WTC11 (cell line): ENCODE data around the gene IFFO2. TPM values are rescaled to one million over a fixed set of nuclear protein-coding genes. Genes with fewer than 3 reads are reported as not detected.

ENCODE experiments used
- ATAC-seq: fragments of 200-7000 bp; cut with Tn5 transposase; 2 replicates; pipeline ENCODE4 v1.10.0; 2021; ENCODE audit warnings: mild to moderate bottlenecking, moderate library complexity
- CTCF ChIA-PET: fragments of 300-600 bp; sonication (Branson Sonifier 250); formaldehyde crosslinking; loops from one replicate; lab custom pipeline; 2021; ENCODE audit warnings: antibody characterized with exemption; lab: Charles Lee
- POLR2A ChIA-PET: fragments of 350-600 bp; sonication (Branson Sonifier 250); formaldehyde crosslinking; loops from one replicate; lab custom pipeline; 2021; ENCODE audit warnings: antibody characterized with exemption; lab: Charles Lee
- DNase-seq: peaks from one replicate; pipeline ENCODE4 v3.0.0; 2021; ENCODE audit warnings: low spot score
- H3K27ac Mint-ChIP-seq: 2 replicates; pipeline ENCODE4 v1.8.0; 2021; ENCODE audit warnings: mixed read lengths
- H3K27me3 Mint-ChIP-seq: 2 replicates; pipeline ENCODE4 v1.8.0; 2021; ENCODE audit warnings: low read depth, mild to moderate bottlenecking, moderate library complexity, mixed read lengths
- H3K36me3 Mint-ChIP-seq: 2 replicates; pipeline ENCODE4 v1.8.0; 2021; ENCODE audit warnings: mixed read lengths
- H3K4me1 Mint-ChIP-seq: 2 replicates; pipeline ENCODE4 v1.8.0; 2022; ENCODE audit warnings: mixed read lengths
- H3K4me3 Mint-ChIP-seq: 2 replicates; pipeline ENCODE4 v1.8.0; 2021; ENCODE audit warnings: mild to moderate bottlenecking, moderate library complexity, mixed read lengths
- H3K9me3 Mint-ChIP-seq: 2 replicates; pipeline ENCODE4 v1.8.0; 2021; ENCODE audit warnings: mixed read lengths
- CBFB ChIP-seq: sonication (generic); formaldehyde crosslinking; IDR thresholded peaks from 2 replicates; pipeline ENCODE4 v1.8.1; 2022; ENCODE audit warnings: mild to moderate bottlenecking, low read depth, missing genetic modification reagents
- ELF4 ChIP-seq: sonication (generic); formaldehyde crosslinking; IDR thresholded peaks from 2 replicates; pipeline ENCODE4 v1.8.1; 2022; ENCODE audit warnings: low read depth, mild to moderate bottlenecking, moderate library complexity, missing genetic modification reagents
- FOXP1 ChIP-seq: sonication (generic); formaldehyde crosslinking; IDR thresholded peaks from 2 replicates; pipeline ENCODE4 v1.8.0; 2022; ENCODE audit warnings: missing genetic modification reagents, mild to moderate bottlenecking, moderate library complexity, borderline replicate concordance
- GTF2I ChIP-seq: fragments of 250-450 bp; sonication (Bioruptor Pico); conservative IDR thresholded peaks from 2 replicates; pipeline ENCODE4 v1.4.0; 2021; ENCODE audit warnings: mild to moderate bottlenecking
- HMGA2 ChIP-seq: fragments of 250-450 bp; sonication (Bioruptor Pico); IDR thresholded peaks from 2 replicates; pipeline ENCODE4 v1.4.0; 2021; ENCODE audit warnings: mild to moderate bottlenecking, moderate library complexity
- KAT7 ChIP-seq: sonication (generic); formaldehyde crosslinking; IDR thresholded peaks from 2 replicates; pipeline ENCODE4 v1.8.1; 2023; ENCODE audit warnings: missing genetic modification reagents, mild to moderate bottlenecking, borderline replicate concordance
- MXD4 ChIP-seq: fragments of 250-450 bp; sonication (Bioruptor Pico); IDR thresholded peaks from 2 replicates; pipeline ENCODE4 v1.8.0; 2021; ENCODE audit warnings: mild to moderate bottlenecking, moderate library complexity, borderline replicate concordance
- NFE2L1 ChIP-seq: sonication (generic); formaldehyde crosslinking; IDR thresholded peaks from 2 replicates; pipeline ENCODE4 v1.8.1; 2023; ENCODE audit warnings: missing genetic modification reagents
- NFYB ChIP-seq: sonication (generic); formaldehyde crosslinking; conservative IDR thresholded peaks from 2 replicates; pipeline ENCODE4 v1.8.0; 2022; ENCODE audit warnings: low read depth, missing genetic modification reagents
- NR2C2 ChIP-seq: sonication (generic); formaldehyde crosslinking; IDR thresholded peaks from 2 replicates; pipeline ENCODE4 v1.8.0; 2022; ENCODE audit warnings: mild to moderate bottlenecking, missing genetic modification reagents
- OVOL2 ChIP-seq: fragments of 250-450 bp; sonication (Bioruptor Pico); IDR thresholded peaks from 2 replicates; pipeline ENCODE4 v1.9.0; 2021; ENCODE audit warnings: mild to moderate bottlenecking, borderline replicate concordance
- SMAD4 ChIP-seq: sonication (generic); formaldehyde crosslinking; IDR thresholded peaks from 2 replicates; pipeline ENCODE4 v1.8.0; 2022; ENCODE audit warnings: mild to moderate bottlenecking, missing genetic modification reagents
- TCF7 ChIP-seq: sonication (generic); formaldehyde crosslinking; IDR thresholded peaks from 2 replicates; pipeline ENCODE4 v1.8.0; 2022; ENCODE audit warnings: mild to moderate bottlenecking, low read depth, missing genetic modification reagents, moderate library complexity
- TEAD1 ChIP-seq: sonication (generic); formaldehyde crosslinking; IDR thresholded peaks from 2 replicates; pipeline ENCODE4 v1.8.0; 2022; ENCODE audit warnings: mild to moderate bottlenecking, missing genetic modification reagents
- TEAD4 ChIP-seq: sonication (generic); formaldehyde crosslinking; IDR thresholded peaks from 2 replicates; pipeline ENCODE4 v1.8.0; 2022; ENCODE audit warnings: mild to moderate bottlenecking, missing genetic modification reagents
- TP53 ChIP-seq: sonication (generic); formaldehyde crosslinking; IDR thresholded peaks from 2 replicates; pipeline ENCODE4 v1.8.1; 2023; ENCODE audit warnings: mild to moderate bottlenecking, missing genetic modification reagents
- ZBTB21 ChIP-seq: sonication (generic); formaldehyde crosslinking; IDR thresholded peaks from 2 replicates; pipeline ENCODE4 v1.8.1; 2023; ENCODE audit warnings: mild to moderate bottlenecking, missing genetic modification reagents, borderline replicate concordance
- ZNF121 ChIP-seq: sonication (generic); formaldehyde crosslinking; IDR thresholded peaks from 2 replicates; pipeline ENCODE4 v1.8.0; 2023; ENCODE audit warnings: missing genetic modification reagents
- ZNF138 ChIP-seq: sonication (generic); formaldehyde crosslinking; conservative IDR thresholded peaks from 2 replicates; pipeline ENCODE4 v1.8.1; 2022; ENCODE audit warnings: mild to moderate bottlenecking, moderate library complexity, missing genetic modification reagents
- ZNF232 ChIP-seq: sonication (generic); formaldehyde crosslinking; IDR thresholded peaks from 2 replicates; pipeline ENCODE4 v1.8.0; 2022; ENCODE audit warnings: mild to moderate bottlenecking, missing genetic modification reagents
- total RNA-seq: library from RNA; stranded (reverse); gene quantifications from 3 replicates; pipeline ENCODE4 v1.2.3, GENCODE V29; 2021
- TF ChIP-seq, protein P1 (sequence below): sonication (generic); formaldehyde crosslinking; IDR thresholded peaks from 2 replicates; pipeline ENCODE4 v1.8.0; 2022; ENCODE audit warnings: mild to moderate bottlenecking, missing genetic modification reagents
- TF ChIP-seq, protein P2 (sequence below): fragments of 250-450 bp; sonication (Bioruptor Pico); IDR thresholded peaks from 2 replicates; pipeline ENCODE4 v2.1.2; 2022; ENCODE audit warnings: mild to moderate bottlenecking, moderate library complexity
- TF ChIP-seq, protein P3 (sequence below): sonication (generic); formaldehyde crosslinking; IDR thresholded peaks from 2 replicates; pipeline ENCODE4 v1.8.1; 2022; ENCODE audit warnings: low read depth, missing genetic modification reagents, borderline replicate concordance
- TF ChIP-seq, protein P4 (sequence below): sonication (generic); formaldehyde crosslinking; IDR thresholded peaks from 2 replicates; pipeline ENCODE4 v1.8.0; 2022; ENCODE audit warnings: mild to moderate bottlenecking, missing genetic modification reagents
- TF ChIP-seq, protein P5 (sequence below): sonication (generic); formaldehyde crosslinking; IDR thresholded peaks from 2 replicates; pipeline ENCODE4 v1.8.0; 2023; ENCODE audit warnings: mild to moderate bottlenecking, missing genetic modification reagents

Gene IFFO2
- total RNA-seq, 1 experiment from 2014 or later: 8.1 TPM

DNA sequence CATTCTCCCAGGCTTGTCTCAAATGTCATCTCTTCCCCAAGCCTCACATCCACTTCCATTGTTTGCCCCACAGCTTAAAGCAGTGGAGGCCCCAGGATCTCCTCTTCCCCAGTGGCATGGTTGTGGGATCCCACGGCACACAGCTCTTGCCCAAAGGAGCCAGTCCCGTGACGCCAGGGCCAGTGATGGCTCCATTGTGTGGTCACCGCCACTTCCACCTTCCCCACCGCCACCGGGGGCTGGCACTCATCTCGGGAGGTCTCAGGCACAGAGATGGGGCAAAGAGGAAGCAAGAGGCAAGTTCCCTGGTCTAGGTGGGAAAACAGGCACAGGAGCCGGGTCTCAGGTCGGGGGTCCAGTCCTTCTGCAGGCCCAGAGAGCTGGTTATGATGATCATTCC is 31.2 kb downstream of the IFFO2 start:
- POLR2A ChIA-PET: no interaction called here
- no peaks in the 10 kb centered on the region for H3K27me3 Mint-ChIP-seq
- H3K27ac Mint-ChIP-seq: no peak overlapping the region
- no peak overlapping the region for H3K4me3 Mint-ChIP-seq
- no peak for DNase-seq
- TF ChIP-seq SMAD4 (no peak), TEAD4 (CRISPR knock-in tag) (no peak), CBFB (CRISPR knock-in tag) (no peak), KAT7 (CRISPR knock-in tag) (no peak), GTF2I (CRISPR knock-in tag) (no peak), ELF4 (CRISPR knock-in tag) (no peak), NFYB (CRISPR knock-in tag) (no peak), ZNF121 (no peak), ZBTB21 (no peak), NFE2L1 (CRISPR knock-in tag) (no peak), TEAD1 (CRISPR knock-in tag) (no peak)
- TF ChIP-seq, protein P1, sequence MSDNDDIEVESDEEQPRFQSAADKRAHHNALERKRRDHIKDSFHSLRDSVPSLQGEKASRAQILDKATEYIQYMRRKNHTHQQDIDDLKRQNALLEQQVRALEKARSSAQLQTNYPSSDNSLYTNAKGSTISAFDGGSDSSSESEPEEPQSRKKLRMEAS (CRISPR knock-in tag): no peak
- TF ChIP-seq, all 79 proteins: peak for 0
- Mint-ChIP-seq H3K4me1 (peaks cover 22% of the 10 kb centered on the region), H3K36me3 (no peaks in the 10 kb centered on the region), H3K9me3 (no peaks in the 10 kb centered on the region)
- CTCF ChIA-PET: interaction anchor here (5.1 kb wide), 1 partner anchor 12 kb away, joined by 71 read pairs; no protein-coding TSS in a partner anchor
- ATAC-seq: no peak

DNA sequence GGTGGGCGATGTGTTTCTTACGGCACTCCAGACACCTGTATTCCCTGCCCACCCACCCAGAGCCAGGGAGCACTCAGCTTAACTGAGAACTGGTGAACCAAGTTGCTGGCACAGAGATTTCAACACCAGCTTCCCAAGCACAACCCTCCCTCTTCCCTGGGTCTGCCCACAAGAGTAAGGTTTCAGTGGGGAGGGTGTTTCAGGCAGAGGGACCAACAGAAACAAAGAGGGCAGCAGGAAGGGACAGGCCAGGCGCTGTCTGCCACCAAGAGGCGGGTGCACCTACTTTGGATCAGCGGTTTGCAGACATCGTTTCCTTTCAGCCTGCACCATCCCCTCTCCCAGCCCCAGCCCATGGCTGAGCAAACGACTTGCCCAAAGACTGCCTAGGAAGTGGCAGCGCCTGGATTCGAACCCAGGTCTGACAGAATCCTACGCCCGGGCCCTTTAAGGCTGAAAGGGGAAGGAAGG is 32.2 kb downstream of the IFFO2 start:
- POLR2A ChIA-PET: no interaction called here
- H3K4me1 Mint-ChIP-seq: peaks cover 20% of the 10 kb centered on the region
- H3K4me3 Mint-ChIP-seq: no peak overlapping the region
- H3K27me3 Mint-ChIP-seq: no peaks in the 10 kb centered on the region
- no peaks in the 10 kb centered on the region for H3K9me3 Mint-ChIP-seq
- CTCF ChIA-PET: interaction anchor here (1.0 to 5.1 kb wide), 4 partner anchors 11 to 40 kb away, joined by 3 to 71 read pairs (median 8); no protein-coding TSS in a partner anchor
- DNase-seq (no peak), ATAC-seq (no peak)
- H3K27ac Mint-ChIP-seq: no peak overlapping the region
- no peaks in the 10 kb centered on the region for H3K36me3 Mint-ChIP-seq
- no peak for TF ChIP-seq OVOL2 (CRISPR knock-in tag)
- TF ChIP-seq, protein P2, sequence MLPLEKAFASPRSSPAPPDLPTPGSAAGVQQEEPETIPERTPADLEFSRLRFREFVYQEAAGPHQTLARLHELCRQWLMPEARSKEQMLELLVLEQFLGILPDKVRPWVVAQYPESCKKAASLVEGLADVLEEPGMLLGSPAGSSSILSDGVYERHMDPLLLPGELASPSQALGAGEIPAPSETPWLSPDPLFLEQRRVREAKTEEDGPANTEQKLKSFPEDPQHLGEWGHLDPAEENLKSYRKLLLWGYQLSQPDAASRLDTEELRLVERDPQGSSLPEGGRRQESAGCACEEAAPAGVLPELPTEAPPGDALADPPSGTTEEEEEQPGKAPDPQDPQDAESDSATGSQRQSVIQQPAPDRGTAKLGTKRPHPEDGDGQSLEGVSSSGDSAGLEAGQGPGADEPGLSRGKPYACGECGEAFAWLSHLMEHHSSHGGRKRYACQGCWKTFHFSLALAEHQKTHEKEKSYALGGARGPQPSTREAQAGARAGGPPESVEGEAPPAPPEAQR (CRISPR knock-in tag): no peak

DNA sequence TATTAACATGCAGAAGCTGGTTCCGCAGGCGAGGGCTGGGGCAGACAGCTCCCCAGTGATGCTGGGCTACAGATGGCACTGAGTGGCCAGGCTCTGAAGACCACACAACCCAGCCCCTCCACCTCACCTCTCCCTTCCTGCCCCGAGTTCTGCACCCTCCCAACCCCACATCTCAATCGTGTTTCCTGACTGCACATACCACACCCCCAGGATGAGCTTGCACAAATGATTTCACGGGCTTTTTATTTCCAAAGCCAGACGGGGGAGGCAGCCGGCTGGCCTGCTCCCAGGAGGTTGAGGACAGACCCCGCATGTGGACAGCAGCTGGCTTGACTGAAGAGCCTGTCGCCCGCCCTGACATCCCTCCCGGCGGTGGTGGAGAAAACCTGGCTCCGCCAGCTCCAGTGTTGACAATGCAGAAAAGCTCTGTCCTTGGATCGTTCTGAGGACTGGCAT is 32.7 kb downstream of the IFFO2 start:
- ChIA-PET POLR2A (no interaction called here), CTCF (interaction anchor here (0.8 to 5.1 kb wide), 5 partner anchors 11 to 40 kb away, joined by 3 to 71 read pairs (median 3); no protein-coding TSS in a partner anchor)
- H3K9me3 Mint-ChIP-seq: no peaks in the 10 kb centered on the region
- no peak overlapping the region for H3K4me3 Mint-ChIP-seq
- no peak overlapping the region for H3K27ac Mint-ChIP-seq
- no peaks in the 10 kb centered on the region for H3K36me3 Mint-ChIP-seq
- H3K27me3 Mint-ChIP-seq: no peaks in the 10 kb centered on the region
- no peak for DNase-seq
- H3K4me1 Mint-ChIP-seq: peaks cover 20% of the 10 kb centered on the region
- no peak for ATAC-seq
- TF ChIP-seq HMGA2 (no peak), NFE2L1 (CRISPR knock-in tag) (no peak), TCF7 (CRISPR knock-in tag) (no peak), TEAD4 (CRISPR knock-in tag) (no peak), KAT7 (CRISPR knock-in tag) (no peak), ZNF232 (CRISPR knock-in tag) (no peak), MXD4 (no peak), TP53 (CRISPR knock-in tag) (no peak), OVOL2 (CRISPR knock-in tag) (no peak), ZNF138 (CRISPR knock-in tag) (no peak), NR2C2 (no peak), FOXP1 (no peak)
- TF ChIP-seq, protein P3, sequence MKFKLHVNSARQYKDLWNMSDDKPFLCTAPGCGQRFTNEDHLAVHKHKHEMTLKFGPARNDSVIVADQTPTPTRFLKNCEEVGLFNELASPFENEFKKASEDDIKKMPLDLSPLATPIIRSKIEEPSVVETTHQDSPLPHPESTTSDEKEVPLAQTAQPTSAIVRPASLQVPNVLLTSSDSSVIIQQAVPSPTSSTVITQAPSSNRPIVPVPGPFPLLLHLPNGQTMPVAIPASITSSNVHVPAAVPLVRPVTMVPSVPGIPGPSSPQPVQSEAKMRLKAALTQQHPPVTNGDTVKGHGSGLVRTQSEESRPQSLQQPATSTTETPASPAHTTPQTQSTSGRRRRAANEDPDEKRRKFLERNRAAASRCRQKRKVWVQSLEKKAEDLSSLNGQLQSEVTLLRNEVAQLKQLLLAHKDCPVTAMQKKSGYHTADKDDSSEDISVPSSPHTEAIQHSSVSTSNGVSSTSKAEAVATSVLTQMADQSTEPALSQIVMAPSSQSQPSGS (CRISPR knock-in tag): no peak
- TF ChIP-seq, protein P4, sequence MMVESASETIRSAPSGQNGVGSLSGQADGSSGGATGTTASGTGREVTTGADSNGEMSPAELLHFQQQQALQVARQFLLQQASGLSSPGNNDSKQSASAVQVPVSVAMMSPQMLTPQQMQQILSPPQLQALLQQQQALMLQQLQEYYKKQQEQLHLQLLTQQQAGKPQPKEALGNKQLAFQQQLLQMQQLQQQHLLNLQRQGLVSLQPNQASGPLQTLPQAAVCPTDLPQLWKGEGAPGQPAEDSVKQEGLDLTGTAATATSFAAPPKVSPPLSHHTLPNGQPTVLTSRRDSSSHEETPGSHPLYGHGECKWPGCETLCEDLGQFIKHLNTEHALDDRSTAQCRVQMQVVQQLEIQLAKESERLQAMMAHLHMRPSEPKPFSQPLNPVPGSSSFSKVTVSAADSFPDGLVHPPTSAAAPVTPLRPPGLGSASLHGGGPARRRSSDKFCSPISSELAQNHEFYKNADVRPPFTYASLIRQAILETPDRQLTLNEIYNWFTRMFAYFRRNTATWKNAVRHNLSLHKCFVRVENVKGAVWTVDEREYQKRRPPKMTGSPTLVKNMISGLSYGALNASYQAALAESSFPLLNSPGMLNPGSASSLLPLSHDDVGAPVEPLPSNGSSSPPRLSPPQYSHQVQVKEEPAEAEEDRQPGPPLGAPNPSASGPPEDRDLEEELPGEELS (CRISPR knock-in tag): no peak
- TF ChIP-seq, protein P5, sequence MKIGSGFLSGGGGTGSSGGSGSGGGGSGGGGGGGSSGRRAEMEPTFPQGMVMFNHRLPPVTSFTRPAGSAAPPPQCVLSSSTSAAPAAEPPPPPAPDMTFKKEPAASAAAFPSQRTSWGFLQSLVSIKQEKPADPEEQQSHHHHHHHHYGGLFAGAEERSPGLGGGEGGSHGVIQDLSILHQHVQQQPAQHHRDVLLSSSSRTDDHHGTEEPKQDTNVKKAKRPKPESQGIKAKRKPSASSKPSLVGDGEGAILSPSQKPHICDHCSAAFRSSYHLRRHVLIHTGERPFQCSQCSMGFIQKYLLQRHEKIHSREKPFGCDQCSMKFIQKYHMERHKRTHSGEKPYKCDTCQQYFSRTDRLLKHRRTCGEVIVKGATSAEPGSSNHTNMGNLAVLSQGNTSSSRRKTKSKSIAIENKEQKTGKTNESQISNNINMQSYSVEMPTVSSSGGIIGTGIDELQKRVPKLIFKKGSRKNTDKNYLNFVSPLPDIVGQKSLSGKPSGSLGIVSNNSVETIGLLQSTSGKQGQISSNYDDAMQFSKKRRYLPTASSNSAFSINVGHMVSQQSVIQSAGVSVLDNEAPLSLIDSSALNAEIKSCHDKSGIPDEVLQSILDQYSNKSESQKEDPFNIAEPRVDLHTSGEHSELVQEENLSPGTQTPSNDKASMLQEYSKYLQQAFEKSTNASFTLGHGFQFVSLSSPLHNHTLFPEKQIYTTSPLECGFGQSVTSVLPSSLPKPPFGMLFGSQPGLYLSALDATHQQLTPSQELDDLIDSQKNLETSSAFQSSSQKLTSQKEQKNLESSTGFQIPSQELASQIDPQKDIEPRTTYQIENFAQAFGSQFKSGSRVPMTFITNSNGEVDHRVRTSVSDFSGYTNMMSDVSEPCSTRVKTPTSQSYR (CRISPR knock-in tag): no peak
- TF ChIP-seq, protein P1 (CRISPR knock-in tag): no peak
